HCT116 (cell line): ENCODE results near the gene NBEAL2. TPM values are rescaled to one million over a fixed set of nuclear protein-coding genes. Genes with fewer than 3 reads are reported as not detected.

Experiments
- ATAC-seq: fragments of 200-7000 bp; cut with Tn5 transposase; 2 replicates; pipeline ENCODE4 v1.9.1; 2020; ENCODE audit warnings: mild to moderate bottlenecking, moderate library complexity
- BruUV-seq: library from RNA; stranded (reverse); fragments of 400-500 nt; replicated peaks from 2 replicates; lab custom pipeline; 2021; lab: Mats Ljungman, UMichigan
- CTCF ChIA-PET: fragments of 300-600 bp; sonication (Branson Sonifier 250); formaldehyde crosslinking; loops from one replicate; lab custom pipeline; 2021; ENCODE audit warnings: antibody characterized with exemption; lab: Charles Lee
- POLR2A ChIA-PET: fragments of 300-600, 350-600 bp; sonication (Branson Sonifier 250); formaldehyde crosslinking; loops from one replicate; lab custom pipeline; 2021; ENCODE audit warnings: antibody characterized with exemption; lab: Charles Lee
- RAD21 ChIA-PET, 2 experiments: fragments of 300-600 bp; sonication (Branson Sonifier 250); formaldehyde crosslinking; loops; one replicate each; lab custom pipeline; 2023; ENCODE audit warnings: low total read pairs in 2 of 2; ENCODE audit not compliant: uncharacterized antibody in 2 of 2, unreplicated experiment in 2 of 2, low non-redundant PET in 1 of 2; lab: Charles Lee
- DNase-seq: peaks from one replicate; pipeline ENCODE4 v3.0.0-alpha.2; 2010; ENCODE audit warnings: low read depth, low spot score
- H2AFZ ChIP-seq: fragments of 200-600 bp; shearing (Covaris generic), sonication (generic); 2 replicates; pipeline ENCODE4 v1.6.1; 2017; ENCODE audit warnings: low read depth, mixed run types, mixed read lengths, antibody characterized with exemption, low read length; ENCODE audit not compliant: poor library complexity, severe bottlenecking
- H3K27ac ChIP-seq: 2 replicates; pipeline ENCODE4 v1.5.1; 2012; ENCODE audit warnings: low read depth, low read length
- H3K27me3 ChIP-seq: fragments of 200-600 bp; sonication (generic); 2 replicates; pipeline ENCODE4 v1.6.1; 2016; ENCODE audit warnings: mixed run types, low read length, mixed read lengths; ENCODE audit not compliant: insufficient read depth
- H3K36me3 ChIP-seq, 2 experiments: fragments of 200-500 bp in 1 of 2; fragments of 200-600 bp in 1 of 2; sonication (Bioruptor generic) in 1 of 2; sonication (generic) in 1 of 2; 2 replicates each; pipeline versions ENCODE4 v1.5.1 to v1.6.1; 2014 to 2016; ENCODE audit warnings: low read length in 2 of 2, inconsistent platforms in 1 of 2, mixed read lengths in 1 of 2, mixed run types in 1 of 2; ENCODE audit not compliant: insufficient read depth in 2 of 2, control insufficient read depth in 1 of 2
- H3K4me1 ChIP-seq, 2 experiments: fragments of 200-600 bp in 1 of 2; sonication (generic) in 1 of 2; 2 replicates each; pipeline versions ENCODE4 v1.5.1 to v1.6.1; 2012 to 2017; ENCODE audit warnings: low read length in 2 of 2, inconsistent platforms in 1 of 2, mild to moderate bottlenecking in 1 of 2, mixed read lengths in 1 of 2, mixed run types in 1 of 2, moderate library complexity in 1 of 2; ENCODE audit not compliant: insufficient read depth in 2 of 2, control insufficient read depth in 1 of 2
- H3K4me2 ChIP-seq: fragments of 200-600 bp; sonication (generic); 2 replicates; pipeline ENCODE4 v1.6.1; 2017; ENCODE audit warnings: mixed run types, low read length, mixed read lengths
- H3K4me3 ChIP-seq, 2 experiments: fragments of 200-600 bp in 1 of 2; sonication (generic) in 1 of 2; replicated peaks in 1 of 2; 2 replicates each; pipeline ENCODE4 v1.5.1; 2011 to 2016; ENCODE audit warnings: low read length in 2 of 2, control low read depth in 1 of 2, low read depth in 1 of 2, mild to moderate bottlenecking in 1 of 2, mixed read lengths in 1 of 2, mixed run types in 1 of 2
- H3K79me2 ChIP-seq: fragments of 200-600 bp; sonication (generic); 2 replicates; pipeline ENCODE4 v1.6.1; 2017; ENCODE audit warnings: mild to moderate bottlenecking, mixed run types, low read length, moderate library complexity, mixed read lengths; ENCODE audit not compliant: insufficient read depth
- H3K9ac ChIP-seq: fragments of 200-600 bp; sonication (generic); 2 replicates; pipeline ENCODE4 v1.6.1; 2016; ENCODE audit warnings: low read length, mixed read lengths
- H3K9me2 ChIP-seq: fragments of 200-600 bp; sonication (generic), shearing (Covaris generic); 2 replicates; pipeline ENCODE4 v1.6.1; 2017; ENCODE audit warnings: mixed run types, mild to moderate bottlenecking, moderate library complexity; ENCODE audit not compliant: insufficient read depth
- H3K9me3 ChIP-seq, 2 experiments: fragments of 200-500 bp in 1 of 2; fragments of 200-600 bp in 1 of 2; sonication (Bioruptor generic) in 1 of 2; sonication (generic) in 1 of 2; 2 replicates each; pipeline ENCODE4 v1.6.1; 2014 to 2017; ENCODE audit warnings: low read length in 2 of 2, mixed read lengths in 2 of 2, inconsistent platforms in 1 of 2, low read depth in 1 of 2, mild to moderate bottlenecking in 1 of 2, mixed run types in 1 of 2, moderate library complexity in 1 of 2; ENCODE audit not compliant: control insufficient read depth in 1 of 2, insufficient read depth in 1 of 2
- H4K20me1 ChIP-seq: fragments of 200-600 bp; sonication (generic), shearing (Covaris generic); 2 replicates; pipeline ENCODE4 v1.6.1; 2017; ENCODE audit warnings: mixed run types, mild to moderate bottlenecking, moderate library complexity; ENCODE audit not compliant: insufficient read depth
- CBX3 ChIP-seq: IDR thresholded peaks from 2 replicates; pipeline ENCODE4 v1.6.1; 2012; ENCODE audit warnings: low read depth
- CTCF ChIP-seq, 3 experiments: fragments of 200-600 bp in 1 of 3; sonication (generic) in 1 of 3; IDR thresholded peaks in 2 of 3; conservative IDR thresholded peaks in 1 of 3; 2 replicates each; pipeline ENCODE4 v1.5.1; 2012 to 2017; ENCODE audit warnings: low read depth in 2 of 3, low read length in 2 of 3, antibody characterized with exemption in 1 of 3, borderline replicate concordance in 1 of 3, control low read depth in 1 of 3, mild to moderate bottlenecking in 1 of 3, mixed read lengths in 1 of 3, mixed run types in 1 of 3, moderate library complexity in 1 of 3; ENCODE audit not compliant: insufficient read depth in 1 of 3
- ELF1 ChIP-seq: IDR thresholded peaks from 2 replicates; pipeline ENCODE4 v1.6.1; 2012; ENCODE audit warnings: low read depth, borderline replicate concordance
- EZH2phosphoT487 ChIP-seq: fragments of 200-600 bp; IDR thresholded peaks from 2 replicates; pipeline ENCODE4 v1.6.1; 2018; ENCODE audit warnings: antibody characterized with exemption, borderline replicate concordance
- FOSL1 ChIP-seq: IDR thresholded peaks from 2 replicates; pipeline ENCODE4 v1.6.1; 2012; ENCODE audit warnings: low read depth
- RAD21 ChIP-seq: IDR thresholded peaks from 2 replicates; pipeline ENCODE4 v1.6.1; 2012; ENCODE audit warnings: low read depth, mild to moderate bottlenecking
- SIN3A ChIP-seq: IDR thresholded peaks from 2 replicates; pipeline ENCODE4 v1.6.1; 2012; ENCODE audit warnings: low read depth
- ZFX ChIP-seq: fragments of 450-650 bp; IDR thresholded peaks from 2 replicates; pipeline ENCODE4 v1.6.1; 2017
- ZNF274 ChIP-seq: fragments of 200-500 bp; sonication (Bioruptor generic); IDR thresholded peaks from 2 replicates; pipeline ENCODE4 v1.6.1; 2014; ENCODE audit warnings: mild to moderate bottlenecking, low read depth, low read length, inconsistent platforms
- intact Hi-C: fragments of 100-400 bp; cut with micrococcal nuclease; formaldehyde crosslinking; loops from 2 replicates; pipeline ENCODE4 v1.10.0; 2022
- total RNA-seq: library from RNA; stranded (reverse); gene quantifications from one replicate; pipeline ENCODE4 v1.2.1, GENCODE V29; 2021; ENCODE audit not compliant: unreplicated experiment

NBEAL2 gene
- total RNA-seq, 1 experiment from 2014 or later: 72.9 TPM

GRCh38 chr3:47034868-47035489 lies 55.5 kb downstream of the NBEAL2 start (continued):
- TF ChIP-seq CTCF (IDR thresholded peaks at IDR 0.05 in 2 of 3, conservative IDR thresholded peaks at IDR 0.05 in 1 of 3; ENCODE audit: borderline replicate concordance in 1 of 3, insufficient read depth in 1 of 3, low read depth in 2 of 3, low read length in 2 of 3): no peak
- no peak for TF ChIP-seq SIN3A
- TF ChIP-seq CBX3: no peak
- no peak for TF ChIP-seq EZH2phosphoT487
- no peak for TF ChIP-seq ELF1

GRCh38 chr3:47035645-47036044 lies 56.2 kb downstream of the NBEAL2 start:
- H2AFZ ChIP-seq: no peak overlapping the region
- RAD21 ChIA-PET: no interaction called here
- H3K9me2 ChIP-seq: no peaks in the 10 kb centered on the region
- no peaks in the 10 kb centered on the region for H3K79me2 ChIP-seq
- POLR2A ChIA-PET: no interaction called here
- no peak overlapping the region for H3K4me2 ChIP-seq
- H3K9me3 ChIP-seq: no peaks in the 10 kb centered on the region
- no peaks in the 10 kb centered on the region for H3K27me3 ChIP-seq
- no peak overlapping the region for H3K27ac ChIP-seq
- TSS peak; percentile 11 for BruUV-seq
- H3K36me3 ChIP-seq: peaks cover 17 to 23% of the 10 kb centered on the region in 2 experiments
- intact Hi-C loops: no loop called here
- TF ChIP-seq ZNF274 (no peak), ZFX (no peak), FOSL1 (no peak), RAD21 (no peak)
- CTCF ChIA-PET: no interaction called here
- no peak overlapping the region for H3K9ac ChIP-seq
- no peak overlapping the region for H3K4me3 ChIP-seq
- DNase-seq (no peak), ATAC-seq (no peak)
- no peaks in the 10 kb centered on the region for H3K4me1 ChIP-seq
- peaks cover 7% of the 10 kb centered on the region; the same call in 1 of the 2 replicates for H4K20me1 ChIP-seq
